Measurements from ENCODE around the gene INAFM1.
A peak's percentile ranks its signal among the peaks of the same experiment; 100 is the strongest.
"Not testable (repeated sequence)": the region's sequence is repeated elsewhere in the genome, so short reads cannot be mapped to it uniquely, and the experiment has no call there.

The INAFM1 gene

GRCh38 chr19:47243776-47244547 lies 30.7 kb upstream of the INAFM1 start:
- Histone ChIP-seq H3K36me3 (ENCODE audit: control insufficient read depth, insufficient read depth, low read length, severe bottlenecking) (no peaks in the 10 kb centered on the region), H3K4me1 (ENCODE audit: control insufficient read depth, insufficient read depth, low read length) (peaks cover 8% of the 10 kb centered on the region), H3K4me3 (ENCODE audit: low read length) (peak overlapping the region; percentile 84), H3K9ac (ENCODE audit: low read length) (peak overlapping the region; percentile 91), H3K27me3 (replicated peaks; ENCODE audit: control insufficient read depth, insufficient read depth, low read length) (no peaks in the 10 kb centered on the region), H3K9me3 (ENCODE audit: control insufficient read depth, low read length) (no peaks in the 10 kb centered on the region)
- DNase-seq (ENCODE audit: low read depth), result peak; percentile 99

DNA sequence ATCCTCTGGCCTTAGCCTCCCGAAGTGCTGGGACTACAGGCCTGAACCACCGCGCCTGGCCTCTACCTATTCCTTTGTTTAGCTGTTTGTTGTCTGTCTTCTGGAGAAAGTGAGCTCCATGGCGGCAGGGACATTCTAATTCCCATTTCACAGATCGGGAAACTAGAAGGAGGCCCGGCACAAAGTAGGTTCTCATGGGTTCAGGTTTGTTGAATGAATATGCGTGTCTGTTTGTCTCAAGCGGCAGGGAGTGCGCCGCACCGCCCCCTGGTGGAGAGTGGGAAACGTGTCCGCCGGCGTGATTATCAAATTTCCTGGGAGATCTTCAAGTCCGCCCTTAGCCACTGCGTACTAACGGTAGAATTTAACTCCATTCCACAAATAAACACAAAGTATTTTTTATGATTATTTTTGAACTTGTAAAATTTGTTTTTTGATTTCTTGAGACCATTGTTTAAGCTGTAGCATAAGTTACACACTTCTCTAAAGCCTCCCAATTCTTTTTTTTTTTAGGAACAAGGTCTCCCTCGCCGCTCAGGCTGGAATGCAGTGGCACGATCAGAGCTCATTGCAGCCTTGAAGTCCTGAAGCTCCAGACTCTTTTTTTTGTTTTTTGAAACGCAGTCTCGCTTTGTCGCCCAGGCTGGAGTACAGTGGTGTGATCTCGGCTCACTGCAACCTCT lies 27.2 kb upstream of the INAFM1 start:
- Histone ChIP-seq H3K4me1 (ENCODE audit: control insufficient read depth, insufficient read depth, low read length) (peaks cover 8% of the 10 kb centered on the region), H3K9me3 (ENCODE audit: control insufficient read depth, low read length) (no peaks in the 10 kb centered on the region), H3K9ac (ENCODE audit: low read length) (peak overlapping the region; percentile 33), H3K27me3 (replicated peaks; ENCODE audit: control insufficient read depth, insufficient read depth, low read length) (no peaks in the 10 kb centered on the region), H3K4me3 (ENCODE audit: low read length) (no peak overlapping the region), H3K36me3 (ENCODE audit: control insufficient read depth, insufficient read depth, low read length, severe bottlenecking) (no peaks in the 10 kb centered on the region)
- DNase-seq (ENCODE audit: low read depth), result peak; percentile 92

- H3K9ac ChIP-seq (ENCODE audit: low read length); H3K4me3 ChIP-seq (ENCODE audit: low read length); DNase-seq (ENCODE audit: low read depth); H3K27me3 ChIP-seq (replicated peaks; ENCODE audit: control insufficient read depth, insufficient read depth, low read length); H3K9me3 ChIP-seq (ENCODE audit: control insufficient read depth, low read length); H3K36me3 ChIP-seq (ENCODE audit: control insufficient read depth, insufficient read depth, low read length, severe bottlenecking): not testable (repeated sequence)
- H3K4me1 ChIP-seq (ENCODE audit: control insufficient read depth, insufficient read depth, low read length), result peaks cover 16% of the 10 kb centered on the region
Measured at GRCh38 chr19:47253016-47253415, 21.7 kb upstream of the INAFM1 start.

DNA sequence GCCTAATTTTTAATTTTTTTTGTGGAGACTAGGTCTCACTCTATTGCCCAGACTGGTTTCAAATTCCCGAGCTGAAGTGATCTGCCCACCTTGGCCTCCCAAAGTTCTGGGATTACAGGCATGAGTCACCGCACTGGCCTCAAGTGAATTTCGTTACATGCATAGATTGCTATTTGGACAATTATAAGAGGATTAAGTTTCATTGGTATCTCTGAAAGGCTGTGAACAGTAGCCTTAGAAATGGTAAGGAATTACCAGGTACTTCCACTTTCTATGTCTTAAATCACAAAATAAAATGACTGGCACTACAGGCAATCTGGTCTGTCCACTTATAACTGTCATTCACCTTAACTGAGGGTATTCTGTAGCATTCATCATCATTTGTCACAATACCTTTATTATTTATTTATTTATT lies 21.2 kb upstream of the INAFM1 start:
- DNase-seq (ENCODE audit: low read depth), result peak; percentile 85
- Histone ChIP-seq H3K9me3 (ENCODE audit: control insufficient read depth, low read length) (no peaks in the 10 kb centered on the region), H3K27me3 (replicated peaks; ENCODE audit: control insufficient read depth, insufficient read depth, low read length) (no peaks in the 10 kb centered on the region), H3K4me1 (ENCODE audit: control insufficient read depth, insufficient read depth, low read length) (peaks cover 20% of the 10 kb centered on the region), H3K4me3 (ENCODE audit: low read length) (no peak overlapping the region), H3K36me3 (ENCODE audit: control insufficient read depth, insufficient read depth, low read length, severe bottlenecking) (peaks cover under 1% of the 10 kb centered on the region), H3K9ac (ENCODE audit: low read length) (no peak overlapping the region)

GRCh38 chr19:47253970-47254369 lies 20.7 kb upstream of the INAFM1 start:
- Histone ChIP-seq H3K4me1 (ENCODE audit: control insufficient read depth, insufficient read depth, low read length) (peaks cover 25% of the 10 kb centered on the region), H3K4me3 (ENCODE audit: low read length) (no peak overlapping the region), H3K36me3 (ENCODE audit: control insufficient read depth, insufficient read depth, low read length, severe bottlenecking) (peaks cover 5% of the 10 kb centered on the region), H3K9ac (ENCODE audit: low read length) (no peak overlapping the region), H3K9me3 (ENCODE audit: control insufficient read depth, low read length) (no peaks in the 10 kb centered on the region), H3K27me3 (replicated peaks; ENCODE audit: control insufficient read depth, insufficient read depth, low read length) (no peaks in the 10 kb centered on the region)
- DNase-seq (ENCODE audit: low read depth), result no peak

- DNase-seq (ENCODE audit: low read depth), result peak; percentile 98
- Histone ChIP-seq H3K4me3 (ENCODE audit: low read length) (peak within 1 kb of the TSS; percentile 84), H3K27me3 (replicated peaks; ENCODE audit: control insufficient read depth, insufficient read depth, low read length) (no peaks in the 10 kb centered on the region), H3K36me3 (ENCODE audit: control insufficient read depth, insufficient read depth, low read length, severe bottlenecking) (peaks cover 26% of the 10 kb centered on the region), H3K9ac (ENCODE audit: low read length) (peak within 1 kb of the TSS; percentile 91), H3K9me3 (ENCODE audit: control insufficient read depth, low read length) (no peaks in the 10 kb centered on the region), H3K4me1 (ENCODE audit: control insufficient read depth, insufficient read depth, low read length) (peaks cover 25% of the 10 kb centered on the region)
Measured at GRCh38 chr19:47255879-47256692, 18.6 kb upstream of the INAFM1 start, which contains the start of gene CCDC9. Gene CCDC9 (plus strand): TSS chr19:47256525. CDS start chr19:47258401, 1,876 bp downstream.

- Histone ChIP-seq H3K4me3 (ENCODE audit: low read length) (peak overlapping the region; percentile 79), H3K36me3 (ENCODE audit: control insufficient read depth, insufficient read depth, low read length, severe bottlenecking) (peaks cover 28% of the 10 kb centered on the region), H3K4me1 (ENCODE audit: control insufficient read depth, insufficient read depth, low read length) (peaks cover 25% of the 10 kb centered on the region), H3K9me3 (ENCODE audit: control insufficient read depth, low read length) (no peaks in the 10 kb centered on the region), H3K27me3 (replicated peaks; ENCODE audit: control insufficient read depth, insufficient read depth, low read length) (no peaks in the 10 kb centered on the region), H3K9ac (ENCODE audit: low read length) (peak overlapping the region; percentile 84)
- peak; percentile 100 for DNase-seq (ENCODE audit: low read depth)
Measured at GRCh38 chr19:47256693-47257410, 17.8 kb upstream of the INAFM1 start.

GRCh38 chr19:47257411-47258169 lies 17.1 kb upstream of the INAFM1 start:
- peaks cover 32% of the 10 kb centered on the region for H3K36me3 ChIP-seq (ENCODE audit: control insufficient read depth, insufficient read depth, low read length, severe bottlenecking)
- DNase-seq (ENCODE audit: low read depth), result peak; percentile 45
- H3K27me3 ChIP-seq (replicated peaks; ENCODE audit: control insufficient read depth, insufficient read depth, low read length), result no peaks in the 10 kb centered on the region
- peaks cover 25% of the 10 kb centered on the region for H3K4me1 ChIP-seq (ENCODE audit: control insufficient read depth, insufficient read depth, low read length)
- H3K4me3 ChIP-seq (ENCODE audit: low read length), result peak overlapping the region; percentile 84
- peak overlapping the region; percentile 91 for H3K9ac ChIP-seq (ENCODE audit: low read length)
- H3K9me3 ChIP-seq (ENCODE audit: control insufficient read depth, low read length), result no peaks in the 10 kb centered on the region

- no peaks in the 10 kb centered on the region for H3K27me3 ChIP-seq (replicated peaks; ENCODE audit: control insufficient read depth, insufficient read depth, low read length)
- H3K9ac ChIP-seq (ENCODE audit: low read length), result peak overlapping the region; percentile 91
- DNase-seq (ENCODE audit: low read depth), result no peak
- peak overlapping the region; percentile 84 for H3K4me3 ChIP-seq (ENCODE audit: low read length)
- H3K9me3 ChIP-seq (ENCODE audit: control insufficient read depth, low read length), result no peaks in the 10 kb centered on the region
- peaks cover 39% of the 10 kb centered on the region for H3K36me3 ChIP-seq (ENCODE audit: control insufficient read depth, insufficient read depth, low read length, severe bottlenecking)
- H3K4me1 ChIP-seq (ENCODE audit: control insufficient read depth, insufficient read depth, low read length), result peaks cover 21% of the 10 kb centered on the region
Measured at GRCh38 chr19:47258434-47258833, 16.3 kb upstream of the INAFM1 start.

DNA sequence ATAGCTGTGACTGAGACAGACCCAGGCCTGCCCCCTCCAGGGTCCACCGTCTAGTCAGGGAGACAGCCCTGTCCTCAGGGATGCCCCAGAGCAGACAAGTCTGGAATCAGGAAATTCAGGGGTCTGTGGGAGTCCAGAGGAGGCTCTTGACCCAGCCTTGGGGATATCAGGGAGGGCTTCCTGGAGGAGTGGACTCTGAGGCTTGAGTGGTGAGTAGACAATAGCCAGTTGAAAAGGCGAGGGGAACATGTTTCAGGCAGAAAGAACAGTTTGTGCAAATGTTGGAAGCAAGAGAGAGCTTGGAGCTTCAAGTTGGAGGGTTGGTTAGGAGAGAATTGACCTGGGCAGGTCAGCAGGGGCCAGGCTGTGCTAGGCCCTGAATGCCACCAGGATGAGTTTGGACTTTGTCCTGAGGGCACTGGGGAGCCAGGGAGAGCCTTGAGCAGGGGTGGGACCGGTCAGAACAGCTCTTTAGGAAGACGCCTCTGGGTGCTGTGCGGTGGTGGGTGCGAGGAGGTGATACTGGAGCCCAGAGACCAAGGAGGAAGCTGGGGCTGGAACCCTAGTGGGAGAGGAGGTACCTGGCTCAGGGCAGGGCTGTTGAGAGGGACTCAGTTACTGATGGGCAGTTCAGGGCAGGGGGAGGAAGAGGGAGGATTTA lies 15.7 kb upstream of the INAFM1 start:
- Histone ChIP-seq H3K9ac (ENCODE audit: low read length) (peak overlapping the region; percentile 91), H3K4me3 (ENCODE audit: low read length) (no peak overlapping the region)
- no peak for DNase-seq (ENCODE audit: low read depth)

More for the DNA sequence above, 15.7 kb upstream of the INAFM1 start:
- H3K36me3 ChIP-seq (ENCODE audit: control insufficient read depth, insufficient read depth, low read length, severe bottlenecking), result peaks cover 39% of the 10 kb centered on the region
- no peaks in the 10 kb centered on the region for H3K9me3 ChIP-seq (ENCODE audit: control insufficient read depth, low read length)
- H3K27me3 ChIP-seq (replicated peaks; ENCODE audit: control insufficient read depth, insufficient read depth, low read length), result no peaks in the 10 kb centered on the region
- H3K4me1 ChIP-seq (ENCODE audit: control insufficient read depth, insufficient read depth, low read length), result peaks cover 15% of the 10 kb centered on the region
